Stomach (tissue), 4 donors: ENCODE results near the gene ADD2.

ENCODE experiments used
- EP300 ChIP-seq: sonication (generic); formaldehyde crosslinking; IDR thresholded peaks from one replicate; pipeline ENCODE4 v1.6.1; 2017; ENCODE audit warnings: antibody characterized with exemption
- POLR2A ChIP-seq, 4 donors: fragments of 450-650 bp; IDR thresholded peaks; one replicate each; pipeline ENCODE4 v1.6.1; 2016; ENCODE audit warnings: antibody characterized with exemption in 4 of 4, control low read depth in 2 of 4, mild to moderate bottlenecking in 1 of 4, moderate library complexity in 1 of 4
- POLR2AphosphoS5 ChIP-seq, 3 donors: sonication (generic); formaldehyde crosslinking; IDR thresholded peaks; one replicate each; pipeline ENCODE4 v1.6.1; 2016; ENCODE audit warnings: antibody characterized with exemption in 3 of 3
- TF ChIP-seq, protein P1 (sequence below), 7 experiments: fragments of 450-650 bp in 4 of 7; fragments of 200-600 bp in 3 of 7; sonication (generic) in 3 of 7; IDR thresholded peaks; one replicate each; pipeline ENCODE4 v1.5.1; 2016 to 2019; ENCODE audit warnings: antibody characterized with exemption in 7 of 7, control low read depth in 2 of 7, mild to moderate bottlenecking in 1 of 7

GRCh38 chr2:70779911-70780545 lies 12.0 kb upstream of the ADD2 start:
- TF ChIP-seq POLR2A (IDR thresholded peaks at IDR 0.05) (no peak), EP300 (no peak), POLR2AphosphoS5 (IDR thresholded peaks at IDR 0.05) (no peak)
- TF ChIP-seq, protein P1, sequence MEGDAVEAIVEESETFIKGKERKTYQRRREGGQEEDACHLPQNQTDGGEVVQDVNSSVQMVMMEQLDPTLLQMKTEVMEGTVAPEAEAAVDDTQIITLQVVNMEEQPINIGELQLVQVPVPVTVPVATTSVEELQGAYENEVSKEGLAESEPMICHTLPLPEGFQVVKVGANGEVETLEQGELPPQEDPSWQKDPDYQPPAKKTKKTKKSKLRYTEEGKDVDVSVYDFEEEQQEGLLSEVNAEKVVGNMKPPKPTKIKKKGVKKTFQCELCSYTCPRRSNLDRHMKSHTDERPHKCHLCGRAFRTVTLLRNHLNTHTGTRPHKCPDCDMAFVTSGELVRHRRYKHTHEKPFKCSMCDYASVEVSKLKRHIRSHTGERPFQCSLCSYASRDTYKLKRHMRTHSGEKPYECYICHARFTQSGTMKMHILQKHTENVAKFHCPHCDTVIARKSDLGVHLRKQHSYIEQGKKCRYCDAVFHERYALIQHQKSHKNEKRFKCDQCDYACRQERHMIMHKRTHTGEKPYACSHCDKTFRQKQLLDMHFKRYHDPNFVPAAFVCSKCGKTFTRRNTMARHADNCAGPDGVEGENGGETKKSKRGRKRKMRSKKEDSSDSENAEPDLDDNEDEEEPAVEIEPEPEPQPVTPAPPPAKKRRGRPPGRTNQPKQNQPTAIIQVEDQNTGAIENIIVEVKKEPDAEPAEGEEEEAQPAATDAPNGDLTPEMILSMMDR (IDR thresholded peaks at IDR 0.05) = no peak
